ENCODE results near the gene ITGAL.
A peak's percentile ranks its signal among the peaks of the same experiment; 100 is the strongest.
"Not testable (repeated sequence)": the region's sequence is repeated elsewhere in the genome, so short reads cannot be mapped to it uniquely, and the experiment has no call there.

ITGAL gene

DNA sequence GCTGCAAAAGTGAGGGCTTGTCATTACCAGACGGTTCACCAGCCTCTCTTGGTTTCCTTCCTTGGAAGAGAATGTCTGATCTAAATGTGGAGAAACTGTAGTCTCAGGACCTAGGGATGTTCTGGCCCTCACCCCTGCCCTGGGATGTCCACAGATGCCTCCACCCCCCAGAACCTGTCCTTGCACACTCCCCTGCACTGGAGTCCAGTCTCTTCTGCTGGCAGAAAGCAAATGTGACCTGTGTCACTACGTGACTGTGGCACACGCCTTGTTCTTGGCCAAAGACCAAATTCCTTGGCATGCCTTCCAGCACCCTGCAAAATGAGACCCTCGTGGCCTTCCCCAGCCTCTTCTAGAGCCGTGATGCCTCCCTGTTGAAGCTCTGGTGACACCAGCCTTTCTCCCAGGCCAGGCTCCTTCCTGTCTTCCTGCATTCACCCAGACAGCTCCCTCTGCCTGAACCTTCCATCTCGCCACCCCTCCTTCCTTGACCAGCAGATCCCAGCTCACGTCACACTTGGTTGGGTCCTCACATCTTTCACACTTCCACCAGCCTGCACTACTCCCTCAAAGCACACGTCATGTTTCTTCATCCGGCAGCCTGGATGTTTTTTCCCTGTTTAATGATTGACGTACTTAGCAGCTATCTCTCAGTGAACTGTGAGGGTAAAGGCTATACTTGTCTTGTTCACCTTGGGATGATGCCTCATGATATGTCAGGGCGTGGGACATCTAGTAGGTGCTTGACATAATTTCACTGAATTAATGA, 49.5 kb downstream of the ITGAL start:
- no peak overlapping the region for H3K4me3 ChIP-seq (ENCODE audit: low read length)
- no peak for DNase-seq (ENCODE audit: low read depth)
- TF ChIP-seq, protein P1, sequence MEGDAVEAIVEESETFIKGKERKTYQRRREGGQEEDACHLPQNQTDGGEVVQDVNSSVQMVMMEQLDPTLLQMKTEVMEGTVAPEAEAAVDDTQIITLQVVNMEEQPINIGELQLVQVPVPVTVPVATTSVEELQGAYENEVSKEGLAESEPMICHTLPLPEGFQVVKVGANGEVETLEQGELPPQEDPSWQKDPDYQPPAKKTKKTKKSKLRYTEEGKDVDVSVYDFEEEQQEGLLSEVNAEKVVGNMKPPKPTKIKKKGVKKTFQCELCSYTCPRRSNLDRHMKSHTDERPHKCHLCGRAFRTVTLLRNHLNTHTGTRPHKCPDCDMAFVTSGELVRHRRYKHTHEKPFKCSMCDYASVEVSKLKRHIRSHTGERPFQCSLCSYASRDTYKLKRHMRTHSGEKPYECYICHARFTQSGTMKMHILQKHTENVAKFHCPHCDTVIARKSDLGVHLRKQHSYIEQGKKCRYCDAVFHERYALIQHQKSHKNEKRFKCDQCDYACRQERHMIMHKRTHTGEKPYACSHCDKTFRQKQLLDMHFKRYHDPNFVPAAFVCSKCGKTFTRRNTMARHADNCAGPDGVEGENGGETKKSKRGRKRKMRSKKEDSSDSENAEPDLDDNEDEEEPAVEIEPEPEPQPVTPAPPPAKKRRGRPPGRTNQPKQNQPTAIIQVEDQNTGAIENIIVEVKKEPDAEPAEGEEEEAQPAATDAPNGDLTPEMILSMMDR (conservative IDR thresholded peaks at IDR 0.05; ENCODE audit: low read length) = no peak

DNA sequence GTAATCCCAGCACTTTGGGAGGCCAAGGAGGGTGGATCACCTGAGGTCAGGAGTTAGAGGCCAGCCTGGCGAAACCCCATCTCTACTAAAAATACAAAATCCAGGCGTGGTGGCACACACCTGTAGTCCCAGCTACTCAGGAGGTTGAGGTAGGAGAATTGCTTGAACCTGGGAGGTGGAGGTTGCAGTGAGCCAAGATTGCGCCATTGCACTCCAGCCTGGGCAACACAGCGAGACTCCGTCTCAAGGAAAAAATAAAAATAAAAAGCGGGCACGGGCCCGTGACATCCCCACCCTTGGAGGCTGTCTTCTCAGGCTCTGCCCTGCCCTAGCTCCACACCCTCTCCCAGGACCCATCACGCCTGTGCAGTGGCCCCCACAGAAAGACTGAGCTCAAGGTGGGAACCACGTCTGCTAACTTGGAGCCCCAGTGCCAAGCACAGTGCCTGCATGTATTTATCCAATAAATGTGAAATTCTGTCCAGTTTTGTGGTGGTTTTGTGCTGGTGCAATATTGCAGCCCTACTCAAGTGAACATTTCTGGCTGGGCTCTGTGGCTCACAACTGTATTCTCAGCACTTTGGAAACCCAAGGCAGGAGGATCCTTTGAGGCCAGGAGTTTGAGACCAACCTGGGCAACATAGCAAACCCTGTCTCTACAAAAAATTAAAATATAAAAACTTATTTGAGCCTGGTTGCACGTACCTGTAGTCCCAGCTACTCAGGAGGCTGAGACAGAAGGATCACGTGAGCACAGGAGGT, 50.3 kb downstream of the ITGAL start:
- not testable (repeated sequence) for H3K4me3 ChIP-seq (ENCODE audit: low read length); DNase-seq (ENCODE audit: low read depth)

DNA sequence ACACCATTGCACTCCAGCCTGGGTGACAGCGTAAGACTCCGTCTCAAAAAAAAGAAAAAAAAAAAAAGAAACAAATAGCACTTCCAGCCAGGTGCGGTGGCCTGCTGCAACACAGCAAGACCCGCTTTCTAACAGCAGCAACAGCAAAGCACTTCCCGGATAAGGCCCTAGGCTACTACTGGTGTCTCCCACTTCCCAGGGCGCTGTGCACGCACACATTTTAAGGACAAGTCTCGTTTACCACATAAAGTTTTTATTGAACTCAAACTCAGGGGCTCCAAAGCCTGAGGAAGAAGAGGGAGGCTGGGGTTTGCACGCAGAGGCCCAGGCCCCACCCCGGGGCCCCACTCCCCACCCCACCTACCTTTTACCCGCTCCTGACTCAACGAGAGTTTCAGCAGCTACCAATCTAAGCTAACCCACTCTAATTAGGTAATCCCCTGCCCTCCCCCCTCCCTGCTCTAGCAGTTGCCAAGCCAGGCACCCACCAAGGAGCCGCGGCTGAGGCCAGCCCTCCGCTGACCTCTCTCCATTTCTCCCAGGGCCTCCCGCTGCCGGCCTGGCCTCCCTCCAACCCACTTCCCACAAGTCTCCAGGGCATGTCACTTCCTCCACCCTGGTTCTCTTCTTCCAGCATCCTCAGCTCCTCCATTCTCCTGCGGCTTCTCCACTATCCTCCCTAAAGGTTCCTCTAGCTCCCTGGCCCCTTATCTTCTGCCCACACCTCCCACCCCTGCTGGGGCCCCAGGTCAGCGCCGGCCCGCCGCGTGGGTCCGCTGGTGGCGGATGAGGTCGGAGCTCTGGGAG, 51.4 kb downstream of the ITGAL start:
- H3K4me3 ChIP-seq (ENCODE audit: low read length) = no peak overlapping the region
- TF ChIP-seq, protein P1 (conservative IDR thresholded peaks at IDR 0.05; ENCODE audit: low read length) = no peak
- no peak for DNase-seq (ENCODE audit: low read depth)

DNA sequence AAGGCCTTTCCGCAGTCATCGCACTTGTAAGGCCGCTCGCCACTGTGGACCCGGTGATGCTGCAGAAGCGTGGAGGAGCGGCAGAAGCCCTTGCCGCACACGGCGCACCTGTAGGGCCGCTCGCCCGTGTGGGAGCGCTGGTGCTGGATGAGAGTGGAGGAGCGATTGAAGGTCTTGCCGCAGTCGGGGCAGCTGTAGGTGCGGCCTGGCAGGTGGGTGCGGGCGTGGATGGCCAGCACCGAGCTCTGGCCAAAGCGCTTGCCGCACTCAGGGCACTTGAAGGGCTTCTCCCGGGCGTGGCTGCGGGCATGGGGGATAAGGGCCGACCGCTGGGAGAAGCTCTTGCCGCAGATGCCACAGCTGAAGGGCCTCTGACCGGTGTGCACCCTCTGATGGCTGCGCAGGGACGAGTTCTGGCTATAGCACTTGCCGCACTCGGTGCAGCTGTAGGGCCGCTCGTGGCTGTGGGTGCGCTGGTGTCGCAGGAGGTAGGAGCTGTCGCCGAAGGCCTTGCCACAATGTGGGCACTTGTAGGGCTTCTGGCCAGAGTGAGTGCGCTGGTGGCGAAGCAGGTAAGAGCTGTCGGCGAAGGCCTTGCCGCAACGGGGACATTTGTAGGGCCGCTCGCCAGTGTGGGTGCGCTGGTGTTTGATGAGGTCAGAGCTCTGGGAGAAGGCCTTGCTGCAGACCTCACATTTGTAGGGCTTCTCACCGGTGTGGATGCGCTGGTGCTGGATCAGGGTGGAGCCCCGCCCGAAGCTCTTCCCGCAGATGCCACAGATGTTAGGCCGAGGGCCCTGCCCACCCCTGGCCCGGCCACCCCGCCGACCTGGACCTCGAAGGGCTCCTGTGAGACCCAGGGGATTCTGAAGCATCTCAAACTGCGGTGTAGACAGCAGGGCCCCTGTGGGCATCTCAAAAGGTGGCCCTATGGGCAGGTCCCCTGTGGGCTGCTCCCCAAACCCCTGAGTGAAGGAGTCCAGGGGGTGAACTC, 52.3 kb downstream of the ITGAL start:
- H3K4me3 ChIP-seq (ENCODE audit: low read length) = no peak overlapping the region
- DNase-seq (ENCODE audit: low read depth) = no peak

DNA sequence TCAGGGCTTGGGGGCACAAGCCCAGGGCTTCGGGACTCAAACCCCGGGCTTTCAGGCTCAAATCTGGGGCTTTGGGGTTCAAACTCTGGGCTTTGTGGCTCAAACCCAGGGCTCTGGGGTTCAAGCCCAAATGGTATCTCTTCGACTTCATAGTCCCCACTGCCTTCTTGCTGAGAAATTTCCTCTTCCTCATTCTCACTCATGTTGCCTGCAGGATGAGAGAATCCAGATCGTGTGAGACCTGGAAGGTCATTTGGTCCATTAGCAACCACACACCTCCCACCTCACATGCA, 53.2 kb downstream of the ITGAL start:
- TF ChIP-seq, protein P1 (conservative IDR thresholded peaks at IDR 0.05; ENCODE audit: low read length) = no peak
- H3K4me3 ChIP-seq (ENCODE audit: low read length) = peak overlapping the region; percentile 69
- DNase-seq (ENCODE audit: low read depth) = peak; percentile 13

More for the DNA sequence above, 52.3 kb downstream of the ITGAL start:
- TF ChIP-seq, protein P1 (conservative IDR thresholded peaks at IDR 0.05; ENCODE audit: low read length) = no peak

DNA sequence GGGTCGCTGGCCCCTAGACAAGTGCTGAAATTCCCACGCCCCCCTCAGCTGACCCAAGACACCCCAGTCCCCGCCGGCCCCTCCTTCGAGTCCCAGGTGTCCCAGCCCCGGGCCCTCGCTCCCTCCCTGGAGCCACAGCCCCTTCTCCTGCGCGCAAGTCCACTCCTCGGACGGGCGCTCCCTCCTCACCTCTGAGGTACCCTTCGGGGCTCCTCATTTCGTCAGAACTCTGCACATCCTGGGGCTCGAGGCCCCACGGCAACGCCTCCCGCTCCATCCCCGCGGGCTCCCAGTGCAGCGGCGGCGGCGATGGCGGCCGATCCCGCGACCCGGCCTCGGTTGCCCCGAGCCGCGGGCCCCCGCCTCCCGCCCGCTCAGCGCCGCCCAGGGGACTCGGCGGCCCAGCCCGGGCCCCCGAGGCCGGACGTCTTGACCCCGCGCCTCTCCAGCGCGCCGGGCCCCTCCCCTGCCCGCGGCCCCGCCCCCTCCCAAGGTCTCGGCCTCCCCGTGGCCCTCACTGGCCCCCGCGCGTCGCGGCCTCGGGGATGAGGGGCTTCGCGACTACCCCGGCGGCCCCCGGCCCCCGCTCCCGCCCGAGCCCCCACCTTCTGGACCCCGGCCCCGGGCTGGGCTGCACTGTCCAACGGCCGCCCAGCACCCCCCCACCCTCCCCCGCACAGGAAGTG, 53.7 kb downstream of the ITGAL start, which contains the start of gene ZNF768:
Gene ZNF768, minus strand, starts transcription at position 430 of the 686 bp plus-strand sequence. Its CDS starts 153 bp downstream, at position 277.
- peak within 1 kb of the TSS; percentile 82 for H3K4me3 ChIP-seq (ENCODE audit: low read length)
- no peak for DNase-seq (ENCODE audit: low read depth)
- TF ChIP-seq, protein P1 (conservative IDR thresholded peaks at IDR 0.05; ENCODE audit: low read length) = no peak
